Sigmoid colon (tissue), 4 donors: ENCODE data around the gene DYSF.

Experiments used
- POLR2A ChIP-seq, 2 donors: fragments of 450-650 bp; IDR thresholded peaks; one replicate each; pipeline ENCODE4 v1.6.1; 2016; ENCODE audit warnings: antibody characterized with exemption in 2 of 2, mild to moderate bottlenecking in 2 of 2, moderate library complexity in 2 of 2
- POLR2AphosphoS5 ChIP-seq, 4 donors: sonication (generic); formaldehyde crosslinking; IDR thresholded peaks; one replicate each; pipeline ENCODE4 v1.6.1; 2017; ENCODE audit warnings: antibody characterized with exemption in 4 of 4
- TF ChIP-seq, protein P1 (sequence below), 4 experiments: fragments of 450-650 bp in 3 of 4; fragments of 200-600 bp in 1 of 4; IDR thresholded peaks; one replicate each; pipeline ENCODE4 v1.5.1; 2016 to 2019; ENCODE audit warnings: antibody characterized with exemption in 4 of 4, mild to moderate bottlenecking in 3 of 4, moderate library complexity in 2 of 4

DNA sequence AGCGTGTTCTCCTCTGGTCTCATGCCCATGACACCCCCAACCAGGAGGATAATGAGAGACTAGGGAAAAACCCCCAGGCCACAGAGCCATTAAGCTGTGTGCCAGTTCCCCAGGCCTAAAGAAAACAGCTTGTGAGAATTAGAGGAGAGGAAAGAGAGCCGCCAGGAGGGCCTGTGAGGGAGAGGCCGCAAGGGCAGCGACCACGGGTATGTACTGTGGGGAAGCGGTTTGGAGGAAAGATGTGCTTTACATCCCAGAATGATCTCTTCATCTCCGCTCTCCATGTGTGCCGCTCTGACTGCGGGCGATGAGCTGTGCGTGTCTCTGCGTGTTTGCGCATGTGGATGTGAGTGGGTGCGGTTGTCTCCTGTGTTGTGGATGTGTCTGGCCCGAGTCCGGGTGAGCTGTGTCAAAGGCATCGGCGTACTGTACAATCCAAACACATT, 82.9 kb downstream of the DYSF start:
- TF ChIP-seq, protein P1, sequence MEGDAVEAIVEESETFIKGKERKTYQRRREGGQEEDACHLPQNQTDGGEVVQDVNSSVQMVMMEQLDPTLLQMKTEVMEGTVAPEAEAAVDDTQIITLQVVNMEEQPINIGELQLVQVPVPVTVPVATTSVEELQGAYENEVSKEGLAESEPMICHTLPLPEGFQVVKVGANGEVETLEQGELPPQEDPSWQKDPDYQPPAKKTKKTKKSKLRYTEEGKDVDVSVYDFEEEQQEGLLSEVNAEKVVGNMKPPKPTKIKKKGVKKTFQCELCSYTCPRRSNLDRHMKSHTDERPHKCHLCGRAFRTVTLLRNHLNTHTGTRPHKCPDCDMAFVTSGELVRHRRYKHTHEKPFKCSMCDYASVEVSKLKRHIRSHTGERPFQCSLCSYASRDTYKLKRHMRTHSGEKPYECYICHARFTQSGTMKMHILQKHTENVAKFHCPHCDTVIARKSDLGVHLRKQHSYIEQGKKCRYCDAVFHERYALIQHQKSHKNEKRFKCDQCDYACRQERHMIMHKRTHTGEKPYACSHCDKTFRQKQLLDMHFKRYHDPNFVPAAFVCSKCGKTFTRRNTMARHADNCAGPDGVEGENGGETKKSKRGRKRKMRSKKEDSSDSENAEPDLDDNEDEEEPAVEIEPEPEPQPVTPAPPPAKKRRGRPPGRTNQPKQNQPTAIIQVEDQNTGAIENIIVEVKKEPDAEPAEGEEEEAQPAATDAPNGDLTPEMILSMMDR (IDR thresholded peaks at IDR 0.05) = no peak
- TF ChIP-seq POLR2AphosphoS5 (IDR thresholded peaks at IDR 0.05) (no peak), POLR2A (IDR thresholded peaks at IDR 0.05) (no peak)
